WERI-Rb-1 (cell line): ENCODE data around the gene SRRD.

Experiments used
- DNase-seq: peaks from one replicate; pipeline ENCODE4 v3.0.0-alpha.2; 2020
- H3K27ac ChIP-seq: fragments of 250-450 bp; sonication (Bioruptor Pico); 2 replicates; pipeline ENCODE4 v1.5.1; 2020; ENCODE audit warnings: mild to moderate bottlenecking, moderate library complexity
- H3K27me3 ChIP-seq: fragments of 250-450 bp; sonication (Bioruptor Pico); 2 replicates; pipeline ENCODE4 v1.5.1; 2021; ENCODE audit warnings: mild to moderate bottlenecking, low read depth, moderate library complexity; ENCODE audit not compliant: insufficient read depth, severe bottlenecking
- H3K36me3 ChIP-seq: fragments of 250-450 bp; sonication (Bioruptor Pico); 2 replicates; pipeline ENCODE4 v1.5.1; 2020; ENCODE audit warnings: mild to moderate bottlenecking, moderate library complexity
- H3K4me3 ChIP-seq: 2 replicates; pipeline ENCODE4 v1.5.1; 2011; ENCODE audit warnings: low read depth, mild to moderate bottlenecking, control low read depth, low read length
- H3K9me3 ChIP-seq: fragments of 250-450 bp; sonication (Bioruptor Pico); 2 replicates; pipeline ENCODE4 v1.5.1; 2021; ENCODE audit warnings: mild to moderate bottlenecking, moderate library complexity; ENCODE audit not compliant: severe bottlenecking
- TF ChIP-seq, protein P1 (sequence below): IDR thresholded peaks from 2 replicates; pipeline ENCODE4 v1.5.1; 2011; ENCODE audit warnings: low read depth, mild to moderate bottlenecking, control low read depth, inconsistent platforms, low read length

Gene SRRD

DNA sequence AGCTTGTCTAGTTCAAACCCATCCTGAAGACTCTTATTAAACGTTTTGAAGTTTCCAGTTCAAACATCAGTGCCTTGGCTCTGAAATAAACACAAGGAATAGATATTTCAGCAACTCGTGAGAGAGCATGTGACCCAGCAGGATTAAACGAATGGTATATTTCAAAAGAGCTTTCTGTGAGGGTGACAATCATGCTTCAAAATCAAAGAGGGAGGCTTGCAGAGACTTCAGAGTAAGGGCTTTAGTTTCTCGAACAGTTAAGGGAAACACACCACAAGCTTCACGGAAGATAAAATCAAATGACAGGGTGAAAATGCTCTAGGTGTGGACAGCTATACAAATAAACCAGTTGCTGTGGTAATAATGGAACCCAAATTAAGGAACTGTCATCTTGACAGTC lies 1.5 kb upstream of the SRRD start:
- DNase-seq: no peak
- Histone ChIP-seq H3K36me3 (peaks cover 8% of the 10 kb centered on the region), H3K4me3 (no peak overlapping the region), H3K9me3 (peaks cover 3% of the 10 kb centered on the region), H3K27me3 (no peaks in the 10 kb centered on the region), H3K27ac (no peak overlapping the region)
- TF ChIP-seq, protein P1, sequence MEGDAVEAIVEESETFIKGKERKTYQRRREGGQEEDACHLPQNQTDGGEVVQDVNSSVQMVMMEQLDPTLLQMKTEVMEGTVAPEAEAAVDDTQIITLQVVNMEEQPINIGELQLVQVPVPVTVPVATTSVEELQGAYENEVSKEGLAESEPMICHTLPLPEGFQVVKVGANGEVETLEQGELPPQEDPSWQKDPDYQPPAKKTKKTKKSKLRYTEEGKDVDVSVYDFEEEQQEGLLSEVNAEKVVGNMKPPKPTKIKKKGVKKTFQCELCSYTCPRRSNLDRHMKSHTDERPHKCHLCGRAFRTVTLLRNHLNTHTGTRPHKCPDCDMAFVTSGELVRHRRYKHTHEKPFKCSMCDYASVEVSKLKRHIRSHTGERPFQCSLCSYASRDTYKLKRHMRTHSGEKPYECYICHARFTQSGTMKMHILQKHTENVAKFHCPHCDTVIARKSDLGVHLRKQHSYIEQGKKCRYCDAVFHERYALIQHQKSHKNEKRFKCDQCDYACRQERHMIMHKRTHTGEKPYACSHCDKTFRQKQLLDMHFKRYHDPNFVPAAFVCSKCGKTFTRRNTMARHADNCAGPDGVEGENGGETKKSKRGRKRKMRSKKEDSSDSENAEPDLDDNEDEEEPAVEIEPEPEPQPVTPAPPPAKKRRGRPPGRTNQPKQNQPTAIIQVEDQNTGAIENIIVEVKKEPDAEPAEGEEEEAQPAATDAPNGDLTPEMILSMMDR: no peak

DNA sequence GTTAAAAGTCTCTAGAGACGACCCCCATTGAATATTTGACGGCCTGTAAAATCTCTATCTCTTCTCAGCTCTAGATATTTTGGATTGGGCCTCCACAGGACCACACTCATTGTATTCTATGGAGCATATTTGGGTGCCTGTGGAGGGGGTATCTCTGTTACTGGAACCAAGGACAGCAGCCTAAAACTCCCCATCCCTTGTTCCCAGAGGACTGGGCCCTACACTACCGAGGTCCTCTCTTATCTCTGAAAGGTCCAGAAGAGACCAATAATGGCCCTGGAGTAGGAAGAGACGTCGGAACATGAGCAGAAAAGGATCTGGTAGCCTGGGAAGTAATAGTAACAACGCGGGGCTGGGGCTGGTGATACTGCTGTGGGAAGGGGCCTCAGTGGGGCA lies 636 bp upstream of the SRRD start:
- no peaks in the 10 kb centered on the region for H3K27me3 ChIP-seq
- TF ChIP-seq, protein P1: no peak
- peaks cover 17% of the 10 kb centered on the region for H3K36me3 ChIP-seq
- DNase-seq: no peak
- H3K27ac ChIP-seq: peak overlapping the region; percentile 86
- H3K4me3 ChIP-seq: peak overlapping the region; percentile 61
- H3K9me3 ChIP-seq: peaks cover 3% of the 10 kb centered on the region

DNA sequence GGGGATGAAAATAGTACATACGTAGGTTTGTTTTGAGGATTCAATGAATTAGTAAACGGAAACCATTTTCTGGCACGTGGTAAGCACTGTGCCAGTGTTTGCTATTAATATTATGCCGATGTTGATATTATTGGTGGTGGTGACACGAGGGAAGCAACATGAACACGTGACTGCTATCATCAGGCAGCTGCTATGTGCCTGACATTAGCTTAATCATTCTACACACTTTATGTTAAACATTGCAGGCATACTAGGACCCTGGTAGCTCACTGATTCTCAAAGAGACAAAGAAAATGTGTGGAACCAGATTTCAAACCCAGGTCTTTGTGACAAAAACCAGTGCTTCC lies 656 bp downstream of the SRRD start:
- Histone ChIP-seq H3K36me3 (peaks cover 29% of the 10 kb centered on the region), H3K27me3 (no peaks in the 10 kb centered on the region), H3K9me3 (peaks cover 3% of the 10 kb centered on the region), H3K27ac (peak overlapping the region; percentile 86), H3K4me3 (peak overlapping the region; percentile 61)
- TF ChIP-seq, protein P1: no peak
- DNase-seq: no peak

DNA sequence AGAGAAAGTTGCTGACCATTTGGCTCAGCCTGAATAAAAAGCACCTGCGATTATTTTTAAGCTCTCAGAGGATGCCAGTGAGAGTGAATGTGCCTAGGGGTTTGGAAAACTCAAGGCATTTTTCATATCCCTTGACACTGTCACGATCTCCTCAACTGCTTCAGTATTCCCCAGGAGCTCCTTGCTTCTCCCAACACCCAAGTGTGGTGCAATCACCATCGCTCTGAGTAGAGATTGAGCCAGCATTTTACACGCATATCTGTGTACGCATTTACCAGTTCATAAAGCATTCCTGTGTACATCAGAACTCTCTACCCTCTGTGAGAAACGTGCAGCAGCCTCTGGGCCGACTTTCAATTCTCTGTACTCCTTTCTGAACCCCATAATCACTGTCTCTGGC lies 1.3 kb downstream of the SRRD start:
- peaks cover 36% of the 10 kb centered on the region for H3K36me3 ChIP-seq
- TF ChIP-seq, protein P1: no peak
- no peaks in the 10 kb centered on the region for H3K27me3 ChIP-seq
- DNase-seq: no peak
- H3K4me3 ChIP-seq: no peak overlapping the region
- H3K9me3 ChIP-seq: peaks cover 3% of the 10 kb centered on the region
- H3K27ac ChIP-seq: no peak overlapping the region

DNA sequence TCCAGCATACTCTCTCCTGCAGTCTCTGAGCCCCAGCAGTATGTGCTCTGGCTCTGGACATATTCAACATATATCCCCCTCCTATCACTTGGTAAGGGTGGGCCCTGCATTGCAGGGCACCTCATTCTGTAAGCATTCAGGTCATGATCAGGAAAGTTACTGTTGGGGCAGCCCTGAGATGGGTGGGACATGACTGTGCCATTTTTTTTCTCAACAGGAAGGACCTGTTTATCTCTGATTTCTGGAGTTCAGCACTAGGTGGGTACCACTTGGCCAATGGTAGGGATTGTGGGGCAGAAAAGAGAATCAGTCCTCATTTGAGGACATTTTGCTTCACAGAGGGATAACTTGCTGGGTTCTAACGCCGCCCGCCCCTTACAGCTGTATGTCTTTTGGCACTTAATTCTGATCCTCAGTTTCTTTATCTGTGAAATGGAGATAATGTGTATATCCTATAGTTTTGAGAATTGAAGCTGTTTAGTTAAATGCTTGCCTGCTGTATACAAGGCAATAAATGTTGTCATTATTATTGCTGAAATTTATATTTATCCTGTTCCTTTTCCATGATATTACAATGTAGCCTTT lies 2.2 kb downstream of the SRRD start:
- TF ChIP-seq, protein P1: no peak
- H3K27me3 ChIP-seq: no peaks in the 10 kb centered on the region
- H3K36me3 ChIP-seq: peaks cover 44% of the 10 kb centered on the region
- H3K9me3 ChIP-seq: peaks cover 3% of the 10 kb centered on the region
- no peak for DNase-seq
- no peak overlapping the region for H3K27ac ChIP-seq
- H3K4me3 ChIP-seq: no peak overlapping the region

DNA sequence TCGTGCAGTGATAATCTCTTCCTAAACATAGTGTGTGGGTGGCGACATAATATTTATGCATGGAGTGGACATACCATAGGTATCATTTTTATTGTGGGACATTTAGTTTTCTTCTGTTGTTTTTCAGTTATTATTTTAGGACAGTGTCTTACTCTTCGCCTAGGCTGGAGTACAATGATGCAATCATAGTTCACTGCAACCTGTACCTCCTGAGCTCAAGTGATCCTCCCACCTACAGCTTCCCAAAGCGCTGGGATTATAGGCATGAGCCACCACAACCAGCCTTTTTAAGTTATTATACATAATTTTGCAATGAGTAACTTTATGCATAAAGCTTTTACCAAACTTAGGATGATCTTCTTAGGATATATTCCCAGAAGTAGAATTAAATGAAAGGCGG lies 2.7 kb downstream of the SRRD start:
- Histone ChIP-seq H3K27me3 (no peaks in the 10 kb centered on the region), H3K36me3 (peaks cover 48% of the 10 kb centered on the region), H3K9me3 (peaks cover 3% of the 10 kb centered on the region), H3K27ac (no peak overlapping the region), H3K4me3 (no peak overlapping the region)
- no peak for DNase-seq
- TF ChIP-seq, protein P1: no peak
